Measurements from ENCODE around the gene LRRC3.
"Not testable (repeated sequence)": the region's sequence is repeated elsewhere in the genome, so short reads cannot be mapped to it uniquely, and the experiment has no call there.

Gene LRRC3

GRCh38 chr21:44478801-44479167 lies 23.5 kb downstream of the LRRC3 start:
- H3K9me3 ChIP-seq (ENCODE audit: control insufficient read depth in 2 of 2, low read length in 2 of 2), result no peaks in the 10 kb centered on the region
- H3K27me3 ChIP-seq (ENCODE audit: control insufficient read depth in 2 of 2, insufficient read depth in 2 of 2, low read length in 2 of 2), result peaks cover 0 to 2% of the 10 kb centered on the region in 2 donors
- no peaks in the 10 kb centered on the region for H3K36me3 ChIP-seq (ENCODE audit: control insufficient read depth in 2 of 2, insufficient read depth in 2 of 2, low read length in 2 of 2)
- H3K27ac ChIP-seq (ENCODE audit: low read depth in 2 of 2, low read length in 2 of 2), result no peak overlapping the region
- H3K9ac ChIP-seq (ENCODE audit: low read depth in 1 of 2, low read length in 2 of 2), result no peak overlapping the region
- H3K4me3 ChIP-seq (ENCODE audit: low read length in 2 of 2), result no peak overlapping the region
- no peaks in the 10 kb centered on the region for H3K4me1 ChIP-seq (ENCODE audit: control insufficient read depth in 2 of 2, insufficient read depth in 2 of 2, low read length in 2 of 2)

- H3K27me3 ChIP-seq (ENCODE audit: control insufficient read depth in 2 of 2, insufficient read depth in 2 of 2, low read length in 2 of 2); H3K4me3 ChIP-seq (ENCODE audit: low read length in 2 of 2); H3K27ac ChIP-seq (ENCODE audit: low read depth in 2 of 2, low read length in 2 of 2); H3K36me3 ChIP-seq (ENCODE audit: control insufficient read depth in 2 of 2, insufficient read depth in 2 of 2, low read length in 2 of 2); H3K9ac ChIP-seq (ENCODE audit: low read depth in 1 of 2, low read length in 2 of 2); H3K4me1 ChIP-seq (ENCODE audit: control insufficient read depth in 2 of 2, insufficient read depth in 2 of 2, low read length in 2 of 2); H3K9me3 ChIP-seq (ENCODE audit: control insufficient read depth in 2 of 2, low read length in 2 of 2): not testable (repeated sequence)
These were observed 24.4 kb downstream of the LRRC3 start for GRCh38 chr21:44479556-44480199.

DNA sequence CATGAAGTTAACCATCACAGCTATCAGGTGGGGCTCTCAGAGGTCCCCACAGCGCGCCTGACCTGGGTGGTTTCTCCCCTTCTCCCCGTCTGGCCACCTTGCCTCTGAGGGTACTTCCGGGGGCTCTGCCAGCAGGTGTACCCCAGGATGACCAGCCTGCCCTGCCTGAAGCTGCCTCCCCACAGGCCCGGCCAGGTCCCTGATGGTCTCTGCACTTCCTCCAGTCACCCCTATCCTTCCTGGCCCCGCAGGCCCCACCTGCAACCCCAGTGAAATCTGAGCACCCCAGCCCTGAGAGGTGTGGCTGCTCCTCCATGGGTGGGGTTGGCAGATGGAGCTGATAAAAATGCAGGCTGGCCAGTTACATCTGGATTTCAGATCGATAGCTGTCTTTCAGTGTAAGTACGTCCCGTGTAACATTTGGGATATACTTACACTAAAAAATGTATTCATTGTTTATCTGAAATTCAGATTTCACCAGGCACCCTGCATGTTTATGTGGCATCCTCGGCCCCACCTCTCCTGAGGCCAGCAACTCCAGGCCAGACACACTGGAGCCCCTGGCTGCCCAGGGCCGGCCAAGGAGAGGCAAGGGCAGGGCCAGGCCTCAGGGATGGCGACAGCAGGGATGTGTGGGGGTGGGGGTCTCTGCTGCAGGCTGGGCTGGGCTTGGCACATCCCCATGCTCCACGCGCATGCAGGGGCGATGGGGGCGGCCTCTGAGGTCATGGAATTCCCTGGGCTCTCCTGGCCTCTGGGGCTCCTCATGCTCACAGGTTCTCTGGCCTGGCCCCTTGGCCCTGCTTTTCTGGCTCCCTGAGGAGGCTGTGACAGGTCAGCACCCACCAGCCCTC lies 25.1 kb downstream of the LRRC3 start:
- Histone ChIP-seq H3K9me3 (ENCODE audit: control insufficient read depth in 2 of 2, low read length in 2 of 2) (no peaks in the 10 kb centered on the region), H3K27me3 (ENCODE audit: control insufficient read depth in 2 of 2, insufficient read depth in 2 of 2, low read length in 2 of 2) (peaks cover 0 to 6% of the 10 kb centered on the region in 2 donors), H3K36me3 (ENCODE audit: control insufficient read depth in 2 of 2, insufficient read depth in 2 of 2, low read length in 2 of 2) (no peaks in the 10 kb centered on the region), H3K27ac (ENCODE audit: low read depth in 2 of 2, low read length in 2 of 2) (no peak overlapping the region), H3K4me1 (ENCODE audit: control insufficient read depth in 2 of 2, insufficient read depth in 2 of 2, low read length in 2 of 2) (no peaks in the 10 kb centered on the region), H3K4me3 (ENCODE audit: low read length in 2 of 2) (no peak overlapping the region), H3K9ac (ENCODE audit: low read depth in 1 of 2, low read length in 2 of 2) (no peak overlapping the region)

GRCh38 chr21:44482581-44483287 lies 27.4 kb downstream of the LRRC3 start:
- H3K27me3 ChIP-seq (ENCODE audit: control insufficient read depth in 2 of 2, insufficient read depth in 2 of 2, low read length in 2 of 2), result peaks cover 0 to 6% of the 10 kb centered on the region in 2 donors
- no peak overlapping the region for H3K27ac ChIP-seq (ENCODE audit: low read depth in 2 of 2, low read length in 2 of 2)
- no peaks in the 10 kb centered on the region for H3K9me3 ChIP-seq (ENCODE audit: control insufficient read depth in 2 of 2, low read length in 2 of 2)
- H3K4me1 ChIP-seq (ENCODE audit: control insufficient read depth in 2 of 2, insufficient read depth in 2 of 2, low read length in 2 of 2), result no peaks in the 10 kb centered on the region
- no peak overlapping the region for H3K9ac ChIP-seq (ENCODE audit: low read depth in 1 of 2, low read length in 2 of 2)
- no peaks in the 10 kb centered on the region for H3K36me3 ChIP-seq (ENCODE audit: control insufficient read depth in 2 of 2, insufficient read depth in 2 of 2, low read length in 2 of 2)
- H3K4me3 ChIP-seq (ENCODE audit: low read length in 2 of 2), result no peak overlapping the region

DNA sequence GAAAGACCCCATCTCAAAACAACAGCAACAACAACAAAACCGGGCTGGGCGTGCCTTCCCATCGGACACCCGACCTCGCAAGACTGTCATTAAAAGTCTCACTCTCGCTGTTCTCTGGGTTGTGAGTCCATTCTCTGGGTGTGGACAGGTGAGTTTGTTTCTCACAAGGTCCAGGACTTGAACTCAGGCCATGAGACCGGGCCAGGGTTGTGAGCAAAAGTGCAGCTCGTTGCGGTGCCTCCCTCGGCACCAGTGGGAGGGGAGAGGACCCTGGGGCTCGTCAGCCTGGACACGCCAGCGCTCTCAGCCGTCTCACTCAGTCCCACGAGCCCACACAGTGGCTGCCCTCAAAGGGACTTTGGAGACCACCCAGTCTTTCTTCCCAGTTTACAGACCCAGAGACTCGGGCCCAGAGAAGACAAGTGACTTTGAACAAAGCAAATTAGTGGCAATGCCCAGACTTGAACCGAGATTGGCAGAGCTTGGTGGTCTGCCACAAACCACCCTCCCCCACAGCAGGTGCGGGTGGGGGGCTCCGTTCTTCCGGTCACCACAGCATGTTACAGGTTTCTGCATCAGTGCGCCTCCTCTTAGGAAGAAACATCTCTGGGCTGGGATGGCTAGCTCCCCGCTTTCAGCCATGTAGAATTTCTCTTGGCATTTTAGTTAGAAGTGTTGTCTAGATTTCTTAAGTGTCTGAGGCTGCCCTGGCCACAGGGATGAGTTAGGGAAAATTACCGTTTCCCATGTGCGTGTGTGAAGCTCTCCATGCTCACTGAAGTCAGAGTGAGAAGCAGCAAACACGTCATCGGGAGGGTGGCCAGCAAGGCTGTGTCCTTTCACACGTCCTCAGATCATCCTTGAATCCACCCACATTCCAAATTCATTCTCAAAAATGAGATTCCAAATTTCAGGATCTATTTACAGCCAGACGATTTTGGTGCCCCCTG lies 28.3 kb downstream of the LRRC3 start:
- no peak overlapping the region for H3K9ac ChIP-seq (ENCODE audit: low read depth in 1 of 2, low read length in 2 of 2)
- no peak overlapping the region for H3K27ac ChIP-seq (ENCODE audit: low read depth in 2 of 2, low read length in 2 of 2)
- H3K9me3 ChIP-seq (ENCODE audit: control insufficient read depth in 2 of 2, low read length in 2 of 2), result no peaks in the 10 kb centered on the region
- no peaks in the 10 kb centered on the region for H3K36me3 ChIP-seq (ENCODE audit: control insufficient read depth in 2 of 2, insufficient read depth in 2 of 2, low read length in 2 of 2)
- H3K4me1 ChIP-seq (ENCODE audit: control insufficient read depth in 2 of 2, insufficient read depth in 2 of 2, low read length in 2 of 2), result no peaks in the 10 kb centered on the region
- H3K27me3 ChIP-seq (ENCODE audit: control insufficient read depth in 2 of 2, insufficient read depth in 2 of 2, low read length in 2 of 2), result peaks cover 0 to 6% of the 10 kb centered on the region in 2 donors
- H3K4me3 ChIP-seq (ENCODE audit: low read length in 2 of 2), result no peak overlapping the region

GRCh38 chr21:44484498-44485253 lies 29.4 kb downstream of the LRRC3 start:
- no peak overlapping the region for H3K27ac ChIP-seq (ENCODE audit: low read depth in 2 of 2, low read length in 2 of 2)

DNA sequence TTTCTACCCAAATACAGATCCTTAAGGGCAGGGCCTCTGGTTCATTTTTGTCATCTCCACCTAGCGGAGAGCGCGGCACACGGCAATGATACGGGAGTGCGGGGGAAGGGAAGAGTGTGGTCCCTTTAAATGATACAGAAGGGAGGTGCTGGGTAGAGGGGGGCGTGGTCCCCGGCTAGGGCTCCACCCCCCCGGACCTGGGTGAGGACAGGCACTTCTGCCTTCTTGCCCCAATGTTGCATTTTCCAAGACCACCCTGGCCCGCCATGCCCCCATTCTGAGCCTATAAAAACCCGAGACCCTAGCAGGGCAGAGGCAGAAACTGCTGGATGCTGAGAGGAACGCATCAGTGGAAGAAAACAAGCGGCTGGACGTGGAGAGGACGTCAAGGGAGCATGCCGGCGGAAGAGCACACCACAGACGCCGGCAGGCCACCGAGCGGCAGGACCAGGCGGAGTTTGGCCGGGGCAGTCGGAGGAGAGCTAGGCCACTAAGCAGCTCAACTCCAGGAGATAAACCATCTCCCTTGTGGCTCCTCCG lies 30.0 kb downstream of the LRRC3 start:
- Histone ChIP-seq H3K27ac (ENCODE audit: low read depth in 2 of 2, low read length in 2 of 2) (no peak overlapping the region), H3K4me1 (ENCODE audit: control insufficient read depth in 2 of 2, insufficient read depth in 2 of 2, low read length in 2 of 2) (no peaks in the 10 kb centered on the region), H3K9me3 (ENCODE audit: control insufficient read depth in 2 of 2, low read length in 2 of 2) (no peaks in the 10 kb centered on the region), H3K4me3 (ENCODE audit: low read length in 2 of 2) (peak overlapping the region in 1 of 2 donors; percentile 30), H3K27me3 (ENCODE audit: control insufficient read depth in 2 of 2, insufficient read depth in 2 of 2, low read length in 2 of 2) (peaks cover 0 to 6% of the 10 kb centered on the region in 2 donors), H3K36me3 (ENCODE audit: control insufficient read depth in 2 of 2, insufficient read depth in 2 of 2, low read length in 2 of 2) (no peaks in the 10 kb centered on the region), H3K9ac (ENCODE audit: low read depth in 1 of 2, low read length in 2 of 2) (no peak overlapping the region)

More at GRCh38 chr21:44484498-44485253, 29.4 kb downstream of the LRRC3 start:
- H3K4me3 ChIP-seq (ENCODE audit: low read length in 2 of 2), result no peak overlapping the region
- H3K4me1 ChIP-seq (ENCODE audit: control insufficient read depth in 2 of 2, insufficient read depth in 2 of 2, low read length in 2 of 2), result no peaks in the 10 kb centered on the region
- no peaks in the 10 kb centered on the region for H3K36me3 ChIP-seq (ENCODE audit: control insufficient read depth in 2 of 2, insufficient read depth in 2 of 2, low read length in 2 of 2)
- H3K27me3 ChIP-seq (ENCODE audit: control insufficient read depth in 2 of 2, insufficient read depth in 2 of 2, low read length in 2 of 2), result peaks cover 0 to 6% of the 10 kb centered on the region in 2 donors
- H3K9me3 ChIP-seq (ENCODE audit: control insufficient read depth in 2 of 2, low read length in 2 of 2), result no peaks in the 10 kb centered on the region
- H3K9ac ChIP-seq (ENCODE audit: low read depth in 1 of 2, low read length in 2 of 2), result no peak overlapping the region

DNA sequence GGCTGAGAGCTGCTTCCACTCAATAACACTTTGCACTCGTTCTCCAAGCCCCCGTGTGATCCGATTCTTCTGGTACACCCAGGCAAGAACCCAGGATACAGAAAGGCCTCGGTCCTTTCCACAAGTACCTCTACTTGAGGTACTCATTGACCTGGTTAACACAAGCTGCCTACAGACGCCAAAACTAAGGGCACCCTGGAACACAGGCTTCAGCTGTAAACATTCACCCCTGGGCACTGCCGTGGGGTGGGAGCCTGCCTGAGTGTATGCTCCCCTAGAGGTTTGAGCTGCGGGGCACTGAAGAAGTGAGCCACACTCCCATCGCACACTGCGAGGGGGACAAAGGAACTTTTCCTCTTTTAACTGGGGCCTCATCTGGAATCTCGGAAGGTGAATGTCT lies 30.5 kb downstream of the LRRC3 start:
- Histone ChIP-seq H3K36me3 (ENCODE audit: control insufficient read depth in 2 of 2, insufficient read depth in 2 of 2, low read length in 2 of 2) (no peaks in the 10 kb centered on the region), H3K4me3 (ENCODE audit: low read length in 2 of 2) (no peak overlapping the region), H3K9me3 (ENCODE audit: control insufficient read depth in 2 of 2, low read length in 2 of 2) (no peaks in the 10 kb centered on the region), H3K9ac (ENCODE audit: low read depth in 1 of 2, low read length in 2 of 2) (no peak overlapping the region), H3K4me1 (ENCODE audit: control insufficient read depth in 2 of 2, insufficient read depth in 2 of 2, low read length in 2 of 2) (no peaks in the 10 kb centered on the region), H3K27me3 (ENCODE audit: control insufficient read depth in 2 of 2, insufficient read depth in 2 of 2, low read length in 2 of 2) (peaks cover 0 to 6% of the 10 kb centered on the region in 2 donors), H3K27ac (ENCODE audit: low read depth in 2 of 2, low read length in 2 of 2) (no peak overlapping the region)

DNA sequence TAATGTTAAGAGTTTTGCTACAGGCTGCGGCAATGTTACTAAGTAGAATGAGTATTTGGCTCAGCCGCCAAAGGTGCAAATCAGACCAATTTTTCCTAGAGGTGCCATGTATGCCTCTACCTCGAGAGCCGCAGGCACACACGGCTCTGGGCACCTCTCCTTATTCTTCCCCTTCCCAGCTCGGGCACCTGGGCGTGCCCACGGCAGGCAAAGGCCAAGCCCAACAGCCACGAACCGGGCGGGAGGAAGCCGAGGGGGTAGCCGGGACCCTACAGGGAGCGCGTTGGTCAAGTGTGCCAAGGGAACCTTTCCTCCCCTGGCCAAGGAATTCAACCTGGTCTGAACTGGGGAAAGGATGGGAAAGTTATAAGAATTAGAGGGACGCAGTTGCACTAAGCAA lies 31.0 kb downstream of the LRRC3 start:
- H3K27me3 ChIP-seq (ENCODE audit: control insufficient read depth in 2 of 2, insufficient read depth in 2 of 2, low read length in 2 of 2), result peaks cover 0 to 6% of the 10 kb centered on the region in 2 donors

More for the DNA sequence above, 31.0 kb downstream of the LRRC3 start:
- Histone ChIP-seq H3K9me3 (ENCODE audit: control insufficient read depth in 2 of 2, low read length in 2 of 2) (no peaks in the 10 kb centered on the region), H3K9ac (ENCODE audit: low read depth in 1 of 2, low read length in 2 of 2) (no peak overlapping the region), H3K36me3 (ENCODE audit: control insufficient read depth in 2 of 2, insufficient read depth in 2 of 2, low read length in 2 of 2) (no peaks in the 10 kb centered on the region), H3K4me3 (ENCODE audit: low read length in 2 of 2) (no peak overlapping the region), H3K27ac (ENCODE audit: low read depth in 2 of 2, low read length in 2 of 2) (no peak overlapping the region), H3K4me1 (ENCODE audit: control insufficient read depth in 2 of 2, insufficient read depth in 2 of 2, low read length in 2 of 2) (no peaks in the 10 kb centered on the region)

Measured in mucosa of rectum (tissue), 2 donors.